Measurements from ENCODE around the gene CACNA1B.

The CACNA1B gene

GRCh38 chr9:138049085-138049778 lies 171.7 kb downstream of the CACNA1B start:
- TF ChIP-seq, protein P1, sequence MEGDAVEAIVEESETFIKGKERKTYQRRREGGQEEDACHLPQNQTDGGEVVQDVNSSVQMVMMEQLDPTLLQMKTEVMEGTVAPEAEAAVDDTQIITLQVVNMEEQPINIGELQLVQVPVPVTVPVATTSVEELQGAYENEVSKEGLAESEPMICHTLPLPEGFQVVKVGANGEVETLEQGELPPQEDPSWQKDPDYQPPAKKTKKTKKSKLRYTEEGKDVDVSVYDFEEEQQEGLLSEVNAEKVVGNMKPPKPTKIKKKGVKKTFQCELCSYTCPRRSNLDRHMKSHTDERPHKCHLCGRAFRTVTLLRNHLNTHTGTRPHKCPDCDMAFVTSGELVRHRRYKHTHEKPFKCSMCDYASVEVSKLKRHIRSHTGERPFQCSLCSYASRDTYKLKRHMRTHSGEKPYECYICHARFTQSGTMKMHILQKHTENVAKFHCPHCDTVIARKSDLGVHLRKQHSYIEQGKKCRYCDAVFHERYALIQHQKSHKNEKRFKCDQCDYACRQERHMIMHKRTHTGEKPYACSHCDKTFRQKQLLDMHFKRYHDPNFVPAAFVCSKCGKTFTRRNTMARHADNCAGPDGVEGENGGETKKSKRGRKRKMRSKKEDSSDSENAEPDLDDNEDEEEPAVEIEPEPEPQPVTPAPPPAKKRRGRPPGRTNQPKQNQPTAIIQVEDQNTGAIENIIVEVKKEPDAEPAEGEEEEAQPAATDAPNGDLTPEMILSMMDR (IDR thresholded peaks at IDR 0.05; ENCODE audit: borderline replicate concordance, insufficient read depth, low read depth, low read length) = no peak
- no peak overlapping the region for H3K4me3 ChIP-seq (ENCODE audit: low read depth, low read length)

- no peak overlapping the region for H3K4me3 ChIP-seq (ENCODE audit: low read depth, low read length)
- TF ChIP-seq, protein P1 (IDR thresholded peaks at IDR 0.05; ENCODE audit: borderline replicate concordance, insufficient read depth, low read depth, low read length) = no peak
These were observed 172.3 kb downstream of the CACNA1B start for GRCh38 chr9:138049779-138050471.

GRCh38 chr9:138050472-138051330 lies 173.1 kb downstream of the CACNA1B start:
- TF ChIP-seq, protein P1 (IDR thresholded peaks at IDR 0.05; ENCODE audit: borderline replicate concordance, insufficient read depth, low read depth, low read length) = no peak

GRCh38 chr9:138051586-138052321 lies 174.2 kb downstream of the CACNA1B start:
- TF ChIP-seq, protein P1 (IDR thresholded peaks at IDR 0.05; ENCODE audit: borderline replicate concordance, insufficient read depth, low read depth, low read length) = no peak
- no peak overlapping the region for H3K4me3 ChIP-seq (ENCODE audit: low read depth, low read length)

More at GRCh38 chr9:138050472-138051330, 173.1 kb downstream of the CACNA1B start:
- H3K4me3 ChIP-seq (ENCODE audit: low read depth, low read length) = no peak overlapping the region

DNA sequence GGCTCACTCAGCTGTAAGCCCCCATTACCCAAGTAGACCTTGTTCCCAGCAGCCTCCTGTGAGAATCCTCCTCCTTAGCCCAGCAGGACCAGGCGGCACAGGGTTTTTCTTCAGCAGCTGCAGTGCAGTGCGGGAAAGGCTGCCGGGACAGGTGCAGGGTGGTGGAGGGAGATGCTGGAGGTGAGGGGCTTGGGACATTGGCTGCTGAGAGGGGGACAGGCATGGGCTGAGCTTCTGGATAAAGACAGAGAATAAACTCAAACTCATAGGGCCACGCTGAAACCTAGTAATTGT lies 174.7 kb downstream of the CACNA1B start:
- TF ChIP-seq, protein P1 (IDR thresholded peaks at IDR 0.05; ENCODE audit: borderline replicate concordance, insufficient read depth, low read depth, low read length) = no peak
- H3K4me3 ChIP-seq (ENCODE audit: low read depth, low read length) = no peak overlapping the region

- TF ChIP-seq, protein P1 (IDR thresholded peaks at IDR 0.05; ENCODE audit: borderline replicate concordance, insufficient read depth, low read depth, low read length) = no peak
- no peak overlapping the region for H3K4me3 ChIP-seq (ENCODE audit: low read depth, low read length)
These were observed 175.2 kb downstream of the CACNA1B start for GRCh38 chr9:138052635-138053320.
